Hepatocyte (in vitro differentiated cells): ENCODE results near the gene TSEN15. TPM values are rescaled to one million over a fixed set of nuclear protein-coding genes. Genes with fewer than 3 reads are reported as not detected.

ENCODE experiments used
- DNase-seq: peaks from one replicate; pipeline ENCODE4 v3.0.0-alpha.2; 2016; ENCODE audit warnings: low spot score
- H2AFZ ChIP-seq: fragments of 200-600 bp; sonication (generic); 2 replicates; pipeline ENCODE4 v1.6.0; 2016; ENCODE audit warnings: antibody characterized with exemption, mild to moderate bottlenecking
- H3K27ac ChIP-seq: fragments of 200-600 bp; sonication (generic); 2 replicates; pipeline ENCODE4 v1.5.1; 2016; ENCODE audit warnings: mild to moderate bottlenecking
- H3K27me3 ChIP-seq: fragments of 200-600 bp; sonication (generic); 2 replicates; pipeline ENCODE4 v1.6.1; 2016
- H3K36me3 ChIP-seq: fragments of 200-600 bp; sonication (generic); replicated peaks from 2 replicates; pipeline ENCODE4 v1.5.1; 2016; ENCODE audit warnings: low read depth; ENCODE audit not compliant: insufficient read depth
- H3K4me1 ChIP-seq: fragments of 200-600 bp; sonication (generic); 2 replicates; pipeline ENCODE4 v1.5.1; 2016; ENCODE audit warnings: mild to moderate bottlenecking, moderate library complexity; ENCODE audit not compliant: insufficient read depth
- H3K4me2 ChIP-seq: fragments of 200-600 bp; sonication (generic); 2 replicates; pipeline ENCODE4 v1.6.0; 2016
- H3K4me3 ChIP-seq: fragments of 200-600 bp; sonication (generic); 2 replicates; pipeline ENCODE4 v1.5.1; 2016; ENCODE audit warnings: mild to moderate bottlenecking
- H3K79me2 ChIP-seq: fragments of 200-600 bp; sonication (generic); 2 replicates; pipeline ENCODE4 v1.6.0; 2017; ENCODE audit warnings: mild to moderate bottlenecking
- H3K9me2 ChIP-seq: fragments of 200-600 bp; sonication (generic); replicated peaks from 2 replicates; pipeline ENCODE4 v1.6.0; 2017; ENCODE audit warnings: mild to moderate bottlenecking; ENCODE audit not compliant: insufficient read depth
- H3K9me3 ChIP-seq: fragments of 200-600 bp; sonication (generic); 2 replicates; pipeline ENCODE4 v1.5.1; 2016; ENCODE audit warnings: low read depth, mild to moderate bottlenecking
- H4K20me1 ChIP-seq: fragments of 200-600 bp; sonication (generic); 2 replicates; pipeline ENCODE4 v1.6.0; 2016; ENCODE audit warnings: mild to moderate bottlenecking; ENCODE audit not compliant: insufficient read depth, poor library complexity, severe bottlenecking
- CTCF ChIP-seq: fragments of 200-600 bp; sonication (generic); IDR thresholded peaks from 2 replicates; pipeline ENCODE4 v1.5.1; 2016; ENCODE audit warnings: antibody characterized with exemption, mild to moderate bottlenecking; ENCODE audit not compliant: poor library complexity
- EZH2 ChIP-seq: fragments of 200-600 bp; sonication (generic); IDR thresholded peaks from 2 replicates; pipeline ENCODE4 v1.6.1; 2016; ENCODE audit warnings: antibody characterized with exemption, mild to moderate bottlenecking, borderline replicate concordance
- EZH2phosphoT487 ChIP-seq: fragments of 200-600 bp; sonication (generic); IDR thresholded peaks from one replicate; pipeline ENCODE4 v1.6.1; 2018; ENCODE audit warnings: antibody characterized with exemption, mild to moderate bottlenecking, low read depth, moderate library complexity; ENCODE audit not compliant: unreplicated experiment, severe bottlenecking
- WGBS: methylation state at CpG from one replicate; pipeline ENCODE4 v1.1.6; 2016; ENCODE audit warnings: low lambda C conversion rate; ENCODE audit errors: missing lambda C conversion rate; 5-methylcytosine and 5-hydroxymethylcytosine counted together
- polyA plus RNA-seq: library from polyadenylated mRNA; unstranded; fragments of >200 nt; fragmentation: Nextera tagmentation; extraction: Ambion mirVana; gene quantifications from 2 replicates; pipeline ENCODE4 v1.2.1, GENCODE V29; 2016
- total RNA-seq: library from RNA; depleted of rRNA; stranded (reverse); fragments of >200 nt; gene quantifications from 2 replicates; pipeline ENCODE4 v1.2.3, GENCODE V29; 2014

Gene TSEN15
- total and polyA plus RNA-seq, 2 experiments from 2014 or later = 35.7 to 46.5 TPM

- H3K4me1 ChIP-seq = no peaks in the 10 kb centered on the region
- H3K9me2 ChIP-seq = no peaks in the 10 kb centered on the region
- TF ChIP-seq EZH2 (no peak), EZH2phosphoT487 (no peak), CTCF (no peak)
- H3K4me3 ChIP-seq = no peak overlapping the region
- H3K27me3 ChIP-seq = peaks cover 46% of the 10 kb centered on the region
- no peaks in the 10 kb centered on the region for H3K9me3 ChIP-seq
- WGBS = 86% methylated on average over 1 of the region's 1 CpG
- H4K20me1 ChIP-seq = no peaks in the 10 kb centered on the region
- H3K36me3 ChIP-seq = no peaks in the 10 kb centered on the region
- no peaks in the 10 kb centered on the region for H3K79me2 ChIP-seq
- no peak overlapping the region for H3K27ac ChIP-seq
- H2AFZ ChIP-seq = no peak overlapping the region
- no peak overlapping the region for H3K4me2 ChIP-seq
- DNase-seq = no peak
Measured at GRCh38 chr1:184031092-184031408, 20.5 kb upstream of the TSEN15 start.

- Histone ChIP-seq H2AFZ (no peak overlapping the region), H3K4me3 (no peak overlapping the region), H3K27ac (no peak overlapping the region), H3K4me1 (no peaks in the 10 kb centered on the region), H3K79me2 (no peaks in the 10 kb centered on the region), H4K20me1 (no peaks in the 10 kb centered on the region), H3K27me3 (peaks cover 51% of the 10 kb centered on the region), H3K9me2 (no peaks in the 10 kb centered on the region), H3K4me2 (no peak overlapping the region), H3K9me3 (no peaks in the 10 kb centered on the region), H3K36me3 (no peaks in the 10 kb centered on the region)
- TF ChIP-seq CTCF (no peak), EZH2phosphoT487 (no peak), EZH2 (no peak)
- 89% methylated on average over 8 of the region's 8 CpGs for WGBS
- no peak for DNase-seq
Measured at GRCh38 chr1:184031409-184032107, 20.0 kb upstream of the TSEN15 start.

GRCh38 chr1:184032306-184032929, 19.1 kb upstream of the TSEN15 start:
- Histone ChIP-seq H3K4me2 (no peak overlapping the region), H4K20me1 (no peaks in the 10 kb centered on the region), H3K27ac (no peak overlapping the region), H3K79me2 (no peaks in the 10 kb centered on the region), H3K9me2 (no peaks in the 10 kb centered on the region), H3K4me1 (no peaks in the 10 kb centered on the region), H3K4me3 (no peak overlapping the region), H3K9me3 (no peaks in the 10 kb centered on the region), H2AFZ (no peak overlapping the region), H3K36me3 (no peaks in the 10 kb centered on the region), H3K27me3 (peaks cover 53% of the 10 kb centered on the region)
- no peak for DNase-seq
- TF ChIP-seq EZH2 = no peak
- no peak for TF ChIP-seq CTCF
- TF ChIP-seq EZH2phosphoT487 = no peak
- WGBS = 88% methylated on average over 2 of the region's 2 CpGs
